HL-60/S4 treated with retinoic acid at 250 ng/mL for 4 days and 3 days (cell line): ENCODE measurements around the gene F10.
"Not testable (repeated sequence)": the region's sequence is repeated elsewhere in the genome, so short reads cannot be mapped to it uniquely, and the experiment has no call there.

Experiments
- in situ Hi-C: fragments of 300-500 bp; cut with MboI; formaldehyde crosslinking; loops from 2 replicates; pipeline ENCODE4 v1.7.0; 2022; ENCODE audit warnings: low sequenced_read_pairs

F10 gene

DNA sequence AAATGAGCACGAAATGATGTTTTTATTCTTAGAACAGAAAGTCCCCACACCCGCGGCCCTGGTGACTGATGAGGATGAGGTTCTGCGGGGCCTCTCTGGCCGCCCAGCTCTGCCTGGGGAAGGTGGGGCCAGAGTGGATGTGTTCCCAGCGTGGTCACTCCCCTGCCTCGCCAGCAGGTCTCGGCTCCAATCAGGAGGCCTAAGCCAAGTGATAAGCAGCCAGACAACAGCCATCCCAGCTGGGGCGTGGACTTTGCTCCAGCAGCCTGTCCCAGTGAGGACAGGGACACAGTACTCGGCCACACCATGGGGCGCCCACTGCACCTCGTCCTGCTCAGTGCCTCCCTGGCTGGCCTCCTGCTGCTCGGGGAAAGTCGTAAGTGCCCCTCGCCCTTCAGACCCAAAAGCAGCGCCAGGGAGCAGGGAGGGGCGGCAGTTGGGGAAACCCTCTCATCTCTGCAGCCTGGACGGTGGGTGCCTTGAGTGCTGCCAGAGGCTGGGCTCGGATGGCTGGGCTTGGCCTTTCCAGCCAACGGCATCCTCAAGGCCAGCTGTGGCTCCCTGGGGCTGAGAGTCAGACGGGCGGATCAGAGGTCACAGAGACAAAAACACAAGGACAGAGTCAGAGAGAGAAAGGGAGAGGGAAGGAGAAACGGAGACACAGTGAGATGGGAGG lies at the start of gene F10:
Gene F10, plus strand, starts transcription at position 250 of the 676 bp plus-strand sequence. Its CDS starts 57 bp downstream, at position 307.
- in situ Hi-C loops: no loop called here

DNA sequence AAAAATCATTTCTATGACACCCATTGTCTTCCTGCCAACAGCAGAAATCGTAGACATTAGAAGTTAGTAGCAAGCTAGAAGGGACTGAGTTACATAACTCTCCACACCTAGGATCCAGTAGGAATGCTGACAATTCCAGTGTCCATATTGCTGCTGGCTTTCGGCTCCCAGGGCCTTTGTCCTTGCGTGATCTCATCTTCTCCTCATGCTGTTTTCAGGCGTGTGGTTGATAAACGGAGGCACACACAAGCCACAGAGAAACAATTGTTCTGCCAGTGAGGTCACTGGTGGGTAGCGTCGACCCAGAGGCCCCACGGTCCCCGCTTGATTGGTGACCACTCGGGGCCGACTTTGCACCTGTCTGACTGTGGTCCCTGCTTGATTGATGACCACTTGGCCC lies 48.7 kb upstream of the F10 start:
- in situ Hi-C loops: no loop called here

DNA sequence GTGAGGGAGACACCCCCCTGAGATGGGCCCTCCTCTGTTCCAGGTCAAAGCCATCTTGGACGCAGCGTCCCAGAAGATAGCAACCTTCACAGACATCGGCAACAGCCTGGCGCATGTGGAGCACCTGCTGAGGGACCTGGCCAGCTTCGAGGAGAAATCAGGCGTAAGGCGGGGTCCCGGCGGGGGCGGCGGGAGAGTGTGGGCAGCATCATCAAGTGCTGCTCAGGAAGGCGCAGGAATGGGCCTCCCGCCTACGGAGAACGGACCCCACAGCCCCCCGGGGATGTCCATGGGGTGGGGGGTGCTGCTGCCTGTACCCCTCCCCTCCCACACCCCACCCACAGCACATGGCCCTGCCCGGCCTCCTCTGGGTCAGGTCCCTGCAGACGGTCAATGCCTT lies 48.2 kb upstream of the F10 start:
- in situ Hi-C loops: no loop called here

DNA sequence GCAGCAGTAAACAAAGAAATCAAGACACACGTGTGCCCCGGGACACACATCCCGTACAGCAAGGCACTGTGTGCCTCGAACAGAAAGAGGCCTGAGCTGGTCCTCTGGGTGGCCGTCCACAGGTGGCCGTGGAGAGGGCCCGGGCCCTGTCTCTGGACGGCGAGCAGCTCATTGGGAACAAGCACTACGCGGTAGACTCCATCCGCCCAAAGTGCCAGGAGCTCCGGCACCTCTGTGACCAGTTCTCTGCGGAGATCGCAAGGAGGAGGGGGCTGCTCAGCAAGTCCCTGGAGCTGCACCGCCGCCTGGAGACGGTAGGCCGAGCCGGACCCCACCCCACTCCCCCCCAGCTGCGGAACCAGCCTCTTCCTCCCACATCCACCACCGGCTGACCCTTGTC lies 47.7 kb upstream of the F10 start:
- in situ Hi-C loops: no loop called here

DNA sequence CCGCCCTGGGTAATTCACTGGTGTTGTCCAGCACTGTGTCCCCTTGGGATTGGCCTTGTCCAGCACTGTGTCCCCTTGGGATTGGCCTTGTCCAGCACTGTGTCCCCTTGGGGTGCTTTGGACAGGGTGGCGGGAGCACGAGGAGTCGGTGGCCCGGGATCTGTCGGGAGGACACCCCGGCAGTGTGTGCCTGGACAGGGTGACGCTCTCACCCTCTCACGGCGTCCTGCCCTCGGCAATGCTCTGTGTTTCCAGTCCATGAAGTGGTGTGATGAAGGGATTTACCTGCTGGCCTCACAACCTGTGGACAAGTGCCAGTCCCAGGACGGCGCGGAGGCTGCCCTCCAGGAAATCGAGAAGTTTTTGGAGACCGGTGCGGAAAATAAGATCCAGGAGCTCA lies 46.9 kb upstream of the F10 start:
- in situ Hi-C loops: no loop called here

DNA sequence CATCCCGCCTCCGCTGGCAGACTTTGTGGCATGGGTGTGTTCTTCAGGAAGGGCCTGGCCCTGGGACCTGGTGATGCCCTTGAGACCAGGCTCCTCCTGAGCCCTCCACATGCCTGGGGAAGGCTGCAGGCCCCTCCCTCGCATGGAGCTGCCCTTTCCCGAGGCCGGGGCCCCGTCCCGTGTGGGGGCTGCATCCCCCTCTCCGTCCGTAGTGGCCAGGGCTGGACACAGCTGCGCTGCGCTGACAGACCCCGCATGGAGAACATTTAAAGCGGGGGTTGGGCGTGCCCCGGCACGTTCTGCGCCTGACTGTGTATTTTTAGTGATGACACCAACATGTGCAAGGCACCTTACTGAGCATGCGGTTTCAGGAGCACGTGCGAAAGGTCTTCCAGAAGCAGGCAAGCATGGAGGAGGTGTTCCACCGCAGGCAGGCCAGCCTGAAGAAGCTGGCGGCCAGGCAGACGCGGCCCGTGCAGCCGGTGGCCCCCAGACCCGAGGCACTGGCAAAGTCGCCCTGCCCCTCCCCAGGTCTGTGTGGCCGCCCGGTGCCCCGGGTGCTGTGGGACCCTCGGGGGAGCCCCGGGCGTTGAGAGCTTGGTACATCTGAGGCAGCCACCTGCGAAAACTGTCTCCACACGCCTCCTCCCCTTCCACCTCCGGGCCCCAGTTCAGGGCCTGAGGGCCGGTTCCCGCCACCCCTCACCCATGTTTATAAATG lies 45.8 kb upstream of the F10 start:
- in situ Hi-C loops: no loop called here

DNA sequence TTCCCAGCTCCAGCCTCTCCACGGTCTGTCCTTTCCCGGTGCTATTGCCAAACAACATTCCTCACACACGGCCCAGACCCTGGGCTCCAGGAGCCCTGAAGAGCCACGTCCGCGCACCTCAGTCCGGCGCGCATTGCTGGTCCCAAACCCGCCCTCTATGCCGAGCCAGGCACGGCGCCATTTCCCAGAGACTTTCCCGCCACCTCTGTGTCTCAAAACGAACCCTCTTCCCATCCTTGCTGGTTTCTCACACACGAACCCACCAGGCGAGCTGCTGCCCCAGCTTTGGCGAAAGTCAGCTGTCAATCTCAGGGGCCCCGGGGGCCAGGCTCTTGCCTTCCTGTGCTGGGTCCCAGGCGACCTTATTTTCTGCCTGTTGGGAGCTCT lies 45.0 kb upstream of the F10 start:
- in situ Hi-C loops: no loop called here

DNA sequence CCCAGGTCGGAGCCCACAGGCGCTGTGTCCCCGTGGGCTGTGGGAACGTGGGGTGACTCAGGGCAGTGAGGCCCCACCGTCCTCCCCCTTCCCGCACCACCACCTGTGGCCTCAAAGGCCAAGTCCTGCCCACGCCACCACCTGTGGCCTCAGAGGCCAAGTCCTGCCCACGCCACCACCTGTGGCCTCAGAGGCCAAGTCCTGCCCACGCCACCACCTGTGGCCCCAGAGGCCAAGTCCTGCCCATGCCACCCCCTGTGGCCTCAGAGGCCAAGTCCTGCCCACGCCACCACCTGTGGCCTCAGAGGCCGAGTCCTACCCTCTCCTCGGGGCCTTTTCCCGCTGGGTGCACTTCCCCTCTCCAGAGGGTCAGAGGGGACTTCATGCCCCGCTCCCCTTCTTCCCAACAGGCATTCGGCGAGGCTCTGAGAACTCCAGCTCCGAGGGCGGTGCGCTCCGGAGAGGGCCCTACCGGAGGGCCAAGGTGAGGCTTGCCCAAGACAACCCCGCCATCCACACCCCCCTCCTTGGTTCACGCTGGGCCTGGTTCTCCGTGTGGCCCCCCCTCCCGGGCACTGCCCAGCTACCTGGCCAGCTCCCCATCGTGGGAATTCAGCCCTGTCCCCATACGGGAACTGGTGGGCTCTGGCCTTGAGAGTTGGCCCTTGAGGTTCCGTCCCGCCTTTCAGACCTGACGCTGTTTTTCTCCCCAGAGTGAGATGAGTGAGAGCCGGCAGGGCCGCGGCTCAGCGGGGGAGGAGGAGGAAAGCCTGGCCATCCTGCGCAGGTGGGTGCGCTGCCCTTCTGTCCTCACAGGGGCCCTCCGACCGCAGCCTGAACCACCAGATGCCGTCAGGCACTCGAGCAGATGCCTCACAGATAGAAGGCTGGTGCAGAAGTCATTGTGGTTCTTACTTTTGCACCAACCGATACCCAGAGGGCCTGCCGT lies 44.4 kb upstream of the F10 start:
- in situ Hi-C loops: no loop called here

DNA sequence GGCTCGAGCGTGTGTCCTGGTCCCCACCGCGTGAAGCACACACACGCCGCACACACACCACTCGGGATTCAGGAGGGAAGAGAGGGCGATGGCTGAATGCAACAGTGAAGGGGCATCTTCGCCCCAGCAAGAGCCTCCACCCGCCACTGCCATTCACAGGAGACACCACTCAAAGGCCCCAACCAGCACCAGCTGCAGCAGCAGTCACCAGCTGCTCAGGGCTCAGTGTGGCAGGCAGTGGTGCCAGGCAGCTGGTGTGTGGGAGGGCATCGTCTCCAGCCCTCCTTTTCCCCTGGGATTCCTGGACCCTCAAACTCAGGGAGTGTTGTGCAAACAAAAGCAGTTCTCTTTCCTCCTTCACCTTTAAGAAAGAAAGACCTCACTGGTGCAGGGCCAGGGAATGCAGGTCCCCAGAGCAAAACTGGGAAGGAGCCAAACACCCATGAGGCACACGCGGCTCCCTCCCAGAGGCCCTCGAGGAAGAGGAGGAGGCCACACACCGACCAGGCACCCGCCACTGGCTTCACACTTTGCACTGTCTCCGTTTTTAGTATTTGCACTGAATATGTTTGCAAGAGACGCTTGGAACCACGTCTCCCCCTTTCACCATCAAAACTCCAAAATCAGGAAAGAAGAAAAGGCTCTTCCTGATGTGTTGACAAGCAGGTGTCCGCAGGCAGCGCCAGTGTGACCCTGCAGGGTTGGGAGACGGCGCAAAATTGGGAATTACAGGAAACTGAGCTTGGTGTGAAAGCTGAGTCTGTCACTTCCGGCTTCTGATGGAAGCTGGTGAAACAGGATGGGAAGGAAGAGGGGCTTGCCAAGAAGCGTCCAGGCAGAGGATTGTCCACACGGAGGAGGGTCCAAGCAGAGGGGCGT lies 43.5 kb upstream of the F10 start:
- in situ Hi-C loops: no loop called here

DNA sequence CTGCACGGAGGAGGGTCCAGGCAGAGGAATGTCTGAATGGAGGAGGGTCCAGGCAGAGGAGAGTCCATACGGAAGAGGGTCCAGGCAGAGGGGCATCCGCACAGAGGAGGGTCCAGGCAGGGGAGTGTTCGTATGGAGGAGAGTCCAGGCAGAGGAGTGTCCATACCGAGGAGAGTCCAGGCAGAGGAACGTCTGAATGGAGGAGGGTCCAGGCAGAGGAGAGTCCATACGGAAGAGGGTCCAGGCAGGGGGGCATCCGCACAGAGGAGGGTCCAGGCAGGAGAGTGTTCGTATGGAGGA lies 42.9 kb upstream of the F10 start:
- in situ Hi-C loops: not testable (repeated sequence)

DNA sequence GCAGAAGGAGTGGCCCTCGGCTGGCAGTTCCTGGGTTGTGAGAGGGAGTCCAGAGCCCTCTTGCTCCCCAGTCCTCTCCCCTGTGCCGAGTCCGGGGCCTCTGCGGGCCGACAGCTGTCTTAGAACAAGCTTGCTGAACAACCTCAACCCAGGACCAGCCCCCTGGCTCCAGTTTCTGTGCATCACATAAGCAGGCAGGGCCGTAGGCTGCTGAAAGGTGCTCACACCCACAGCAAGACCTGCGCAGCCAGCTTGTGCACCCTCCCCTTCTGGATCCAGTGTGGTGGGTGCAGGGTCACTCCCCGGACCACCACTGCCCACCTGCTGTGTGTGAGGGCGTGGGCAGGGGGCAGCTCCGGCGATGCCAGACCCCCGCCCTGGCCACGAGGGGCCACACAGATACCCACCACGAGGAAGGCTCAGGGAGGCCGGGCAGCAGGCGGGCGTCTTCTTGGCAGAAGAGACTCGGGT lies 42.2 kb upstream of the F10 start:
- in situ Hi-C loops: no loop called here

DNA sequence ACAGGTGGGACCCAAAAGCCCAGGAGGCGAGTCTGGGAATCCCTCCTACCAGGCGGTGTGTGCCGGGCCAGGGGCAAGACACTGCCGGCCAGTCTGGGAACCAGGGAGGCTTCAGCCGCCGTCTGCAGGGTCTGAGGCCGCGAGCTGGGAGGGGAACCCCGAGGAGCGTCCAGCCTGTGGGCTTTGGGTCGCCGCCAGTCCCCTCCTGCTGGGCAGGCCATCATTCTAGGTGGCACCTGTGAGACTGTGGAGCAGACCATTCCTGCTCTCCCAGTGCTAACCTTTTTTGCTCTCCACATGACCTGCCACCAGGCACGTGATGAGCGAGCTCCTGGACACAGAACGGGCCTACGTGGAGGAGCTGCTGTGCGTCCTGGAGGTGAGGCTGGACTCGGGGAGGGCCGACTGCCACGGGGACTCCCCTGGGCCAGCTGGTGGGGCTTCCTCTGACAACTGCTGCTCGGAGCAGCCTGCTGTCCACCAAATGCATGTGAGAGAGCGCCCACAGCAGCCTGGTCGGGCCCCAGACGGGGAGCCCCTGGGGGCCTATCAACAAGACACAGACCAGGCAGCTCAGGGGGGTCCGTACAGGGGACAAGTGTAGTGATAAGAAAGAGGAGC lies 41.6 kb upstream of the F10 start:
- in situ Hi-C loops: no loop called here

DNA sequence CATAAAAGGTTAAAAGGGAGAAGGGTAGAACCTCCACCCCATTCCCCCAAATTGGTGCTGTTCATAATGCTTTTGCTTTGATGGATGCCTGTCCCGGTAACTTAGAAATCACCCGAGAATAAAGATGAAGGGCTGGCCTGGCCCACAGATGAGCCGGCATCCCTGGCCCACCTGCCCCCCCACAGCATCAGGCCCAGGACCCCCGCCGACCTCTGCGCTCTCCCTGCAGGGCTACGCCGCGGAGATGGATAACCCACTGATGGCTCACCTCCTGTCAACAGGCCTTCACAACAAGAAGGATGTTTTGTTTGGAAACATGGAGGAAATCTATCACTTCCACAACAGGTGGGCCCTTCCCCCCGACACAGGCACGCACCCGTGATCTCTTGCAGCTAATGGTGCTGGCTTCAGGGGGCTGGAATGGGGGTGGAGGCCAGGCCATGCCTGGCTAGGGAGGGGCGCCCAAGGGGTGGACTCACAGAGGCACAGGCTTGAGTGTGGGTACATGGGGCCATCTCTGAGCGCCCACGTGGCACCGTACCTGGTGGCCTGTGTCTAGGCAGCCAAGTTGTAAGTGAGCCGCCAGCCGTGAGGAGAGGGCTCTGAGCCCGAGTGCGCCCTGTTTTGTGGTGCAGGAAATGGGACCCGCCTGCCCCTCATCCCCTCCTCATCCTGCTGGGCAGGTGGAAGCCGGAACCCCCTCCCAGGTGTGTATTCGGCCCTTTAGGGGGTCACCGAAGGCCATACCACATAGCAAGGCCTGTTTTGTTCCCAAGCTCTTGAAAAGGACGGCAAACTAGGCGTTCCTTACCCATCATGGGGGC lies 40.2 kb upstream of the F10 start:
- in situ Hi-C loops: no loop called here

DNA sequence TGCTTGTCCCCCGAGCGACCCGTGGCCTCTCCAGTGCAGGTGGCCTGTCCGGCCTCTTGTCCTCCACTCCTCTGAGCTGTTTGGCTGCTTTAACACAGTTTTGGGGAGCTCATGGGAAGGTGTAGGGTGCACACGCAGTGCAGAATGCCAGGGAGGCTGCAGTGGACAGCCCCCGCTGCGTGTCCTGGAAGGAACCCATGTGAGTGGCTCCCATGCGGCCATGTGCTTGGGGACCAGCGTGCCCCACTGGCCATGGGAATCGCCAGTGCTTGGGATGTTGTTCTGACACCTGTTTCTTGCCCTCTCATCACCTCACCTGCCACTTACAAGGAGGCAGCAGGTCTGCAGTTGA lies 39.6 kb upstream of the F10 start:
- in situ Hi-C loops: no loop called here

DNA sequence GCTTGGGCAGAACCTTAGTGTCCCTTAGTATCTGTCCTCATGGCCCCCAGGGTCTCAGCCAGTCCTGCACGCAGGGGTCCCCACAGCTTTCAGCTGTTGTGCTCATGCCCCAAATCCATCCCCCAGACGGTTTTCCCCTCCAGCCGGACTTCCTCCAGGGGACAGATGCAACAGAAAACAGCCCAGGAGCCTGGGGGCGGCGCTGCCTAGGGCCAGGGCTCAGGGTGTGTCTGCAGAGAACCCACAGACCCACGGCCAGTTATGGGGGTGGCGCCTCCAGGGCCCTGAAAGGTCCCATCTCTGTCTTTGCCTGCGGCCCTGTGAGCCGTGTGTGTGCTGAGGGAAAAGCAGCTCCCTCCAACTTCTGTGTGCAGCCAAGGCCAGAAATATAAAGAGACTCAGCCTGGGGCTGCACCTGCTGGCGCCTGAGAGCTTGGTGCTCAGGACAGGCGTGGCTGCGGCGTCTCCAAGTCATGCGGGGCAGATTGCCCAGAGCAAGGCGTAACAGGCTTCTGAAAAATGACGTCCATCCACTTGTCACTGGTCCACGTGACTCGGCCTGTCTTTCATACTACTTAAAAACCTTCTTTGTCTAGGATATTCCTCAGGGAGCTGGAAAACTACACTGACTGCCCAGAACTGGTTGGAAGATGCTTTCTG lies 39.1 kb upstream of the F10 start:
- in situ Hi-C loops: no loop called here

DNA sequence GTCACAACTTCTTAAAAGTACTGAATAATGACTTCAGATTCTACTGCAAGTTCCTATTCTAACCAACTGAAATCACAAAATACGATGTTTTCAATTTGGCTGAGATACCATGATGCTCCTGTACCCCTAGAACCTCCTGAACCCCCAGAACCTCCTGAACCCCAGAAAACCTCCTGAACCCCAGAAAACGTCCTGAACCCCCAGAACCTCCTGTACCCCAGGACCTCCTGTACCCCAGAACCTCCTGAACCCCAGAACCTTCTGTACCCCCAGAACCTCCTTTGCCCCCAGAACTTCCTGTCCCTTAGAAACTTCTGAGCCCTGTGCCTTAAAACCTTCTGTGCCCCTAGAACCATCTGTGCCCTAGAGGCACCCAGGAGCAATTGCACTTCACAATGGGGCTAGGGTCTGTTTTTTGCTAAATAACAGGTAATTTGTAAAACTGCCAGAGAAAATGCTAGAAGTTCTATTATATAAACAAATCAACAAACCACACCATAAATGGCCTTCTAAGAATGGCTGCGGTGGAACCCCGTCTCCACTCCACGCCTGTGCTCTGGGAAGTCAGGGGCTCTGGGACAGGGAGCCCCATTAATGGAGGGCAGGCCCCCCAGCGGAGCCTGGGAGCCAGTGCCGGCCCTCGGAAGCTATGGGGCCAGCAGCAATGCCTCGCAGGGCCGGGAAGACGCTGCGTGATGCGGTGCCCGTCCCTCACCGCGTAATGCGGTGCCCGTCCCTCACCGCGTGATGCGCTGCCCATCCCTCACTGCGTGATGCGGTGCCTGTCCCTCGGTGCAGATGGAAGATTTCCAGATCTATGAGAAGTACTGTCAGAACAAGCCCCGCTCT lies 38.3 kb upstream of the F10 start:
- in situ Hi-C loops: no loop called here

DNA sequence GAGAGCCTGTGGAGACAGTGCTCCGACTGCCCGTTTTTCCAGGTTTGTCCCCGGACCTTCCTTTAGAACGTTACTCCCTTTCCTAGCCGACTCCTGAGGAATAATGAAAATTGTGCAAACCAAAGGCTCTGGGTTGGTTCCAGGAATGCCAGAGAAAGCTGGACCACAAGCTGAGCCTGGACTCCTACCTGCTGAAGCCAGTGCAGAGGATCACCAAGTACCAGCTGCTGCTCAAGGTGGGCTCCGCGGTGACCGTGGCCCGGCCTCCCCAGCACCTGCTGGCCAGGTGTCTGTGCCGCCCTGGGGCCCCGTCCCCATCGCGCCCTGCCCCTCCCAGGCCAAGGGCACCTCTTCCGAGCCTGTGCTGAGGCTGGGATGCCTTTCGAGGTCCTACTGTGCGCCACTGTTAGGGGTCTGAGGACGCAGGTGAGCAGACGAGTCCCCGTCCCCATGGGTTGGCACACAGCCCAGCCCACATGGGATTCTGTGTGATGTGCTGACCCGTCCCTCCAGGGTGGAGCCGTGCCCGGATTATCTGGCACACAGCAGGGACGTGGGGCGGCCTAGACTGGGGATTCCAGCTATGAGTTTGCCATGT lies 37.6 kb upstream of the F10 start:
- in situ Hi-C loops: no loop called here
